HG03469 (cell line): ENCODE measurements around the gene TLR2.

Experiments
- ATAC-seq: cut with Tn5 transposase; IDR thresholded peaks from one replicate; pipeline ENCODE4 v1.9.1; 2021; ENCODE audit warnings: mild to moderate bottlenecking, moderate library complexity, moderate number of reproducible peaks; ENCODE audit not compliant: unreplicated experiment

TLR2 gene

GRCh38 chr4:153729895-153730294 is 45.8 kb downstream of the TLR2 start:
- no peak for ATAC-seq

GRCh38 chr4:153731239-153731638 is 47.2 kb downstream of the TLR2 start:
- ATAC-seq = no peak

GRCh38 chr4:153733751-153734448 is 49.8 kb downstream of the TLR2 start:
- peak; percentile 61 for ATAC-seq

GRCh38 chr4:153735906-153736461 is 51.9 kb downstream of the TLR2 start:
- ATAC-seq = no peak

- ATAC-seq = no peak
These were observed 57.5 kb downstream of the TLR2 start for GRCh38 chr4:153741541-153741940.

GRCh38 chr4:153745651-153746050 is 61.6 kb downstream of the TLR2 start:
- ATAC-seq = no peak

GRCh38 chr4:153747406-153747955 is 63.4 kb downstream of the TLR2 start:
- ATAC-seq = no peak

GRCh38 chr4:153748378-153748777 is 64.3 kb downstream of the TLR2 start:
- ATAC-seq = no peak

- peak; percentile 80 for ATAC-seq
These were observed 66.2 kb downstream of the TLR2 start for GRCh38 chr4:153750197-153750817.

GRCh38 chr4:153755186-153755585 is 71.1 kb downstream of the TLR2 start:
- no peak for ATAC-seq
